Cardiac septum (tissue), 1 donor: ENCODE data around the gene CYSLTR1. TPM values are rescaled to one million over a fixed set of nuclear protein-coding genes. Genes with fewer than 3 reads are reported as not detected.
"Not testable (repeated sequence)": the region's sequence is repeated elsewhere in the genome, so short reads cannot be mapped to it uniquely, and the experiment has no call there.

Experiments used
- DNase-seq: peaks from one replicate; pipeline ENCODE4 v3.0.0-alpha.2; 2020; ENCODE audit warnings: low spot score
- intact Hi-C: fragments of 100-400 bp; cut with DNase I; formaldehyde crosslinking; loops from one replicate; pipeline ENCODE4 v1.14.0; 2022
- total RNA-seq: library from RNA; stranded (reverse); fragmentation: NEBNext Ultra II Directional; extraction: Animal tissue kit (Norgen Biotek cat#: 25700); gene quantifications from one replicate; pipeline ENCODE4 v1.2.1, GENCODE V29; 2021
- donor health status: DM: no; HTN: no; CAD: no.

The CYSLTR1 gene
- total RNA-seq, 1 donor from 2014 or later: 1.8 TPM

DNA sequence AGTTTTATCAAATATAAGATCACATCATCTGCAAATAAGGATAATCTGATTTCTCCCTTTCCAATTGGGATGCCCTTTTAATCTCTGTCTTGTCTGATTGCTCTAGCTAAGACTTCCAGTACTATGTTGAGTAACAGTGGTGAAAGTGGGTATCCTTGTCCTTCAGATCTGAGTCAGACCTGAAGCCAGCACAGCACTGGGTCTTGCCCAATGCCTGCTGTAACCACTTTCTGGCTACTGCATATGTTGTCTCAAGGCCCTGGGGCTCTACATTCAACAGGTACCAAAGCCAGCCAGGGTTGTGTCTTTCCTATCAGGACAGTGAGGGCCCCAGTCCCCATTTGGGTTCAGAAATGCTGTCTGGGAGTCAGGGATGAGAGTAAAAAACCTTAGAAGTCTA lies 90.3 kb downstream of the CYSLTR1 start:
- intact Hi-C loops: no loop called here

DNA sequence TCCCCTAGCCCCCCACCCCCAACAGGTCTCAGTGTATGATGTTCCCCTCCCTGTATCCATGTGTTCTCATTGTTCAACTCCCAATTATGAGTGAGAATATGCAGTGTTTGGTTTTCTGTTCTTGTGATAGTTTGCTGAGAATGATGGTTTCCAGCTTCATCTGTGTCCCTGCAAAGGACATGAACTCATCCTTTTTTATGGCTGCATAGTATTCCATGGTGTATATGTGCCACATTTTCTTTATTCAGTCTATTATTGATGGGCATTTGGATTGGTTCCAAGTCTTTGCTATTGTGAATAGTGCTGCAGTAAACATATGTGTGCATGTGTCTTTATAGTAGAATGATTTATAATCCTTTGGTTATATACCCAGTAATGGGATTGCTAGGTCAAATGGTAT lies 101.4 kb downstream of the CYSLTR1 start:
- DNase-seq, intact Hi-C loops: not testable (repeated sequence)

More for the DNA sequence above, 90.3 kb downstream of the CYSLTR1 start:
- DNase-seq: no peak

Other genes with a start within 250 kb of the CYSLTR1 start
- gene PGK1, start 223.4 kb downstream of the CYSLTR1 start, total RNA-seq: 399 TPM
- gene TAF9B, start 188.0 kb downstream of the CYSLTR1 start, total RNA-seq: 19.6 TPM